Neural progenitor cell (in vitro differentiated cells): ENCODE data around the gene NDUFB10. TPM values are rescaled to one million over a fixed set of nuclear protein-coding genes. Genes with fewer than 3 reads are reported as not detected.

Experiments
- small RNA-seq: library from RNA; depleted of rRNA; stranded (forward); fragments of <200 nt; gene quantifications from one replicate; pipeline ENCODE3, GENCODE V24; 2015
- total RNA-seq: library from RNA; depleted of rRNA; stranded (reverse); fragments of >200 nt; gene quantifications from 2 replicates; pipeline ENCODE4 v1.2.3, GENCODE V29; 2015; ENCODE audit warnings: low replicate concordance

The NDUFB10 gene
- total RNA-seq, 1 donor from 2014 or later = 155 TPM

Small RNAs within 50 kb of the gene (small RNA-seq; reads per million reads assigned to genes)
- gene AC005363.2 = not detected
- not detected for gene SNORA10
- not detected for gene SNORA64

Other genes with a start within 250 kb of the NDUFB10 start
- 15.6 and 42.5 TPM in 2 replicates for gene NME3, start 188.0 kb upstream of the NDUFB10 start, total RNA-seq
- gene EME2, start 186.7 kb upstream of the NDUFB10 start, total RNA-seq = 2.3 and 10.3 TPM in 2 replicates
- gene MRPS34, start 186.4 kb upstream of the NDUFB10 start, total RNA-seq = 48.4 and 108 TPM in 2 replicates
- gene SPSB3, start 177.0 kb upstream of the NDUFB10 start, total RNA-seq = 18.7 and 53.4 TPM in 2 replicates
- 22.8 and 77.7 TPM in 2 replicates for gene NUBP2, start 176.6 kb upstream of the NDUFB10 start, total RNA-seq
- gene IGFALS, start 165.8 kb upstream of the NDUFB10 start, total RNA-seq = not detected in 2 replicates
- 38.3 and 72.1 TPM in 2 replicates for gene HAGH, start 132.7 kb upstream of the NDUFB10 start, total RNA-seq
- gene FAHD1, start 132.3 kb upstream of the NDUFB10 start, total RNA-seq = 18.5 and 21.6 TPM in 2 replicates
- 1.9 and 3.7 TPM in 2 replicates for gene MEIOB, start 87.4 kb upstream of the NDUFB10 start, total RNA-seq
- gene HS3ST6, start 41.1 kb upstream of the NDUFB10 start, total RNA-seq = 1.1 TPM in 1 of 2 replicates, not detected in the other
- gene MSRB1, start 16.3 kb upstream of the NDUFB10 start, total RNA-seq = 19.4 and 26.9 TPM in 2 replicates
- gene RPL3L, start 4.8 kb upstream of the NDUFB10 start, total RNA-seq = not detected in 2 replicates
- 3,079 and 5,348 TPM in 2 replicates for gene RPS2, start 5.3 kb downstream of the NDUFB10 start, total RNA-seq
- not detected in 2 replicates for gene RNF151, start 7.3 kb downstream of the NDUFB10 start, total RNA-seq
- gene TBL3, start 12.5 kb downstream of the NDUFB10 start, total RNA-seq = 30.7 and 47.6 TPM in 2 replicates
- gene NOXO1, start 21.9 kb downstream of the NDUFB10 start, total RNA-seq = not detected in 2 replicates
- gene GFER, start 24.7 kb downstream of the NDUFB10 start, total RNA-seq = 35.1 and 35.5 TPM in 2 replicates
- 4.4 and 8.7 TPM in 2 replicates for gene SYNGR3, start 30.4 kb downstream of the NDUFB10 start, total RNA-seq
- 12.7 and 31.2 TPM in 2 replicates for gene ZNF598, start 50.3 kb downstream of the NDUFB10 start, total RNA-seq
- gene NPW, start 60.2 kb downstream of the NDUFB10 start, total RNA-seq = 0.99 TPM in 1 of 2 replicates, not detected in the other
- 3.0 and 9.1 TPM in 2 replicates for gene NHERF2, start 67.4 kb downstream of the NDUFB10 start, total RNA-seq
- 26.3 and 43.6 TPM in 2 replicates for gene NTHL1, start 88.3 kb downstream of the NDUFB10 start, total RNA-seq
- 55.1 and 63.4 TPM in 2 replicates for gene TSC2, start 88.4 kb downstream of the NDUFB10 start, total RNA-seq
- 16.9 and 73.4 TPM in 2 replicates for gene PKD1, start 176.4 kb downstream of the NDUFB10 start, total RNA-seq
- gene RAB26, start 189.1 kb downstream of the NDUFB10 start, total RNA-seq = 2.1 and 4.4 TPM in 2 replicates
- 24.1 and 63.6 TPM in 2 replicates for gene TRAF7, start 196.2 kb downstream of the NDUFB10 start, total RNA-seq
- 1.6 and 9.0 TPM in 2 replicates for gene CASKIN1, start 237.1 kb downstream of the NDUFB10 start, total RNA-seq
- 24.9 and 89.0 TPM in 2 replicates for gene MLST8, start 245.9 kb downstream of the NDUFB10 start, total RNA-seq